ENCODE data around the gene CTBP1.

The CTBP1 gene

DNA sequence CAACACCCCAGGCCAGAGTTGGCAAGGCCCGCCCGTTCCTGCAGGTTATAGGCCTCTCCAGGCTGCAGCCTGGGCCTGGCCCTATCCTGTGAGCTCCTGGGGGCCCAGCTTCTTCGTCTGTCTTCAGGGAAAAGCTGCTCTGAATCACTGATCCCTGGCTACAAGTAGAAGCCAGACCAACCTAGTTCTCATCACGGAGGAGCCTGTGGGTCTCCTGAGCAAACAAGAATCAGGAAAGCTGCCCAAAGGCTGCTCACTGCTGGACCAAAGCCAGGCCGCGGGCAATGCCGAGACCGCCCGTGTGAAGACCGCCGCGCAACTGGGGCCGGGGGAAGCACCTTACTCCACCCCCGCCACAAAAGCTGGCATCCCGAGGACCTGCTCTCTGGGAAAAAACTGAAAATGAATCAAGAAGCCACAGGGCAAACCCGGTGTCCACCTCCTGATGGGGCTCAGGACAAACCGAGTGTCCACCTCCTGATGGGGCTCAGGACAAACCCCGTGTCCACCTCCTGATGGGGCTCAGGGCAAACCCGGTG is 12.8 kb downstream of the CTBP1 start:
- DNase-seq, result no peak

DNA sequence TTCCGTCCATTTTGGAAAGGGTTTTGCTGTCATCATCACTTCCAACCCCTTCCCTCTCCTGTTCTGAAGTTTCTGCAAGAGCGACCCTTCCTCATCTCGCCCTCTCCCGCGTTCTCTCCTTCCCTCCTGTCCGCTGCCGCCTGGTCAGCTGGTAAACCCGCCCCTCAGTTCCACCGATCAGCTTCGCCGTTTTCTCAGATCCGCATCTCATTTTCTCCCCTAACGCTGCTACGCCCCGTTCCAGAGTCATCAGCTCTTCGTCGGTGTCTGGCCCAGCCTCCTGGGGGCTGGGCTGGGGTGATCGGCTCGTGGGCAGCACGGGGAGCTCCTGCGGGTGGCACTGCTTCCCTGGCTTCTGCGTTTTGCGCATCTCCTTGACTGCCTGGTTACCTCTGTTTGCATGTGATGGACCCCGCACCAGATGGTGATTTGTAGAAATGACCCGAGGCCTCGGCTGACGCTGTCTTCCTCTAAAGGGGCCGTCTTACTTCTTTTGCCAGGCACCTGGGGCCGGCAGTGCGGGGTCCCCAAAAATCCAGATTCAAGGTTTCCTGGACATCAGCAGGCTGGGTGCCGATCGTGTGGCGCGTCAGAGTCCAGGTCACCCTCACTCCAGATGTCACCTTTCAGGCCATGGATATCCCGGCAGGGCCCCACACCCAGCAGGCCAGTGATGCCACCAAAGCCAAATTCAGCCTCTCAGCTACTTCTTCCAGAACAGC is 13.4 kb downstream of the CTBP1 start:
- no peak for DNase-seq

DNA sequence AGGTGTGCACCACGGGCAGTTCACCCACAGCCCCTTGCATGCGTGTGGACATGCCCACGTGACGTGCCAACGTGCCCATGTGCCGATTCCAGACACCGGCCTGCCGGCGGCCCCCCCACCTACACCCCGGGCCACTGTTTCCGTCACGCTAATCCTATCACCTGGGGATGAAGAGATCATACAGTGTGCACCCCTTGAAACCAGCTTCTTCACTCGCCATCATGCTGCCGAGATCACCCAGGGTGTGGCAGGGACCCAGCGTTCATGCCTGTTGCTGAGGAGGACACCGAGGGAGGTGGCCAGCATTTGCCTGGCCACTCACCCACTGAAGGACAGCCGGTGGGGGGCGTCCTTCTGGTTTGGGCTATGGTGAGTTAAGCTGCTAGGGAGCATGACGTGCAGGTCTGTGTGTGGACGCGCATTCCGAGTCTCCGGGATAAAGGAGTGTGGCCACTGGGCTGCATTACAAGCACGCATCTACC is 14.1 kb downstream of the CTBP1 start:
- no peak for DNase-seq

DNA sequence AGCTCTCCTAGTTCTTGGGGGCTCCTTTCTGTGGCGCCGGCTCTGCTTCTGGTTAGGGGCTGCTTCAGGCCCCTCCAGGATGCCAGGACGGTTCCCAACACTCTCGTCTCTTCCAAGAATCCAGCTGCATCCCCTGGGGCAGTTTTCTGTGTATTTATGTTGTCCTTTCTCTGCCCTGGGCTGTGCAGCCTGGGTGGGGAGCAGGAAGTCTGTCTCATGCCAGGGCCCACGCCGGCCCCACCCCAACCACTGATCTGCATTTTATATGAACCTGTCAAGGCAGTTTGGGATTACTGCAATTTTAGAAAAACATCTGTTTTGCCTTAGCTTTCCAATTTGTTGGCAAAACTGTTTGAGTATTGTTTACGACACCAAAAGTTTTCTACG is 14.6 kb downstream of the CTBP1 start:
- DNase-seq, result no peak

DNA sequence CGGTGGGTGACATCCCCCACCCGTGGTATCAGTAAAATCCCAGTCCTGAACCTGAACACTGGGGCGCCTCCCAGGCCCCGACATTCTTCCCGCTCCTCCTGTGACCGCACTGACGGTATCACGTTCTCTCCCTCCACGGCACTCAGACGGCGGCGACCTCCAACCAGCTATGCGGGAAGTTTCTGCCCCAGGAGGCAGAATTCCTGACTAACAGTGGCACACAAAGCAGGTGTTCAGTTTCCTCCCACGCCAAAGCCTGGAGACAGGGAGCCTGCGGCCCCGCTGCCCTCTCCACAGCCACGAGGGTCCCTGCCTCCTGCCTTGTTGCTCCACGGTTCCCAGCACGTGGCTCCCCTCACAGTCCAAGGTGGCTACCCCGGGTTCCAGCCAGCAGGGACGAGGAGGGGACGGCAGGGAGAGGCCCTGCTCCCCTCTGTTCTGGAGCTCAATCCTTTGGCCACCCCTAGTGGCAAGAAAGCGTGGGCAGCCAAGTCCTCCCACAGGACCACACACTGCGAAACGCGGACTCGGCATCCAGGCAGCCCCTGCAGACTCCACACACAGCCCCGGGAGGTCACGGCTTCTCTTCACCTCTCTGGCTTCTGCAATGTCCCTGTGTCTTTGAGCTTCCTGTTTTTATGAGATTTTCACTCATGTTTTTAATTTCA is 15.2 kb downstream of the CTBP1 start:
- DNase-seq, result no peak

DNA sequence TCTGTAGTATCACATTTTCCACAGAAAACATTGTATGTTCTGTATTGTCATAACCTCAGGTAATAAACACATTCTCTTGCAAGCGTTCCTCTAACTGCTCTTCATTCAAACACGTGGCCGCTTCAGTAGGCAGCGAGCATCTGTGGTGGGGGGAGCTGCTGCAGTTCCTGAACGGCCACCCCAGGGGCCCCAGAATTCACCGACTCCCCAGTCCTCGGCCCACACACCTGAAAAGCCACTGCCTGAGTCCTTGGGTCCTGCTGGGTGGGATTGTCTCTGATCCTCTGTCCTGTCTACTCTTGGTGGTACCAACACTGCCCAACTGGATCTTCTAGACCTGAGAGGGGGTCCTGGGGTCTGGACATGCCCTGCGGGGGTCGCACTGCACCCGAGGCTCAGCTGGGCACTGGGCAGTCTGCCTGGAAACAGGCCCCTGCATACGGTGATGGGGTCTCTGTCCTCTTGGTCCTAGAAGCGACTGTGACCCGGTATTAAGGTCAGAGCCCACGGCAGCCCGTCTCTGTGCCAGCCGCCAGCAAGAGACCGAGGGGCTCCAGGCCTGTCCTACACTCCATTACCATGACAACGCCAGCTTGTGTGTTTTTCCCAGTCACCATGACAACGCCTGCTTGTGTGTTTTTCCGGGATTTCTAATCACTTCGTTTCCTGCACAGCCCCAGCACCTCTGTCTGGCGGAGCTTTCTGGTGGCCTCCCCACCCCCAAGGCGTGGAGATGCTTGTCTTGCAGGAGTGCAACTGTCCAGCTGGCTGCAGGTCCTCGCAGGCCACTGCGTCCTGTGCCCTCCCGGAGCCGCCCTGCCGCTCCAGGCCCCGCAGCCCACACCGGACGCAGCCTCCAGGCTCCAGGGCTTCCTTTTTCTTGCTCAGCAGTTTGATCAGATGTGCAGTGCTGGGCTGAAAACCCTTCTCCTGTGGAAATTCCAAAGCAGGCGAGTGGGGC is 16.0 kb downstream of the CTBP1 start:
- no peak for DNase-seq

DNA sequence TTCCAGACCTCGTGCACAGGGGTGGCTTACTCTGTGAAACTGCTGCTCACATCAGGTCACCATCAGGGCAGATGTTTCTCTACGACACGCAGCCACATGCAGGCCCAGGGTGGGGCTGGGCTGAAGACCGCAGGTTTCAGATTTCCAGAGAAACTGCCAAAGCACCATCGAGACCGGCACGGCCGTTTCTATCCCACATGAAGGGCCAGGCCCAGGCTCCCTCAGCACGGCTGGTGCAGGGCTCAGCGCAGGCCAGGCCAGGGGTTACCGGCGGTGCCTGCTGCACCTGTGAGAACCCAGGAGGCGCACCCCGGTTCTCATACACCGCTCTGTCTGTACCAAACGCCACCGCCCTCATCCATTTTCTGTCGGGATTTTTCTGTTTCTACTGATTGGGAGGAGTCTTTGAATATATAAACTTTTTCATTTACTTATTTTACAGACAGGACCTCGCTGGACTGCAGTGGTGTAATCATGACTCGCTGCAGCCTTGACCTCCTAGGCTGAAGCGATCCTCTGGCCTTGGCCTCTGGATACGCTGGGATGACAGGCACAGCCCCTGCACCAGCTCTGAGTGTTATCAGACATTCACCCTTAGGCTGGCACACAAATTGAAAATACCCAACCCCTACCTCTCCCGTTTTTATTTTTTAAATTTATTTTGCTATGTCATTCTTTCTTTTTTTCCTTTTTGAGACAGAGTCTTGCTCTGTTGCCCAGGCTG is 17.1 kb downstream of the CTBP1 start:
- DNase-seq, result no peak

DNA sequence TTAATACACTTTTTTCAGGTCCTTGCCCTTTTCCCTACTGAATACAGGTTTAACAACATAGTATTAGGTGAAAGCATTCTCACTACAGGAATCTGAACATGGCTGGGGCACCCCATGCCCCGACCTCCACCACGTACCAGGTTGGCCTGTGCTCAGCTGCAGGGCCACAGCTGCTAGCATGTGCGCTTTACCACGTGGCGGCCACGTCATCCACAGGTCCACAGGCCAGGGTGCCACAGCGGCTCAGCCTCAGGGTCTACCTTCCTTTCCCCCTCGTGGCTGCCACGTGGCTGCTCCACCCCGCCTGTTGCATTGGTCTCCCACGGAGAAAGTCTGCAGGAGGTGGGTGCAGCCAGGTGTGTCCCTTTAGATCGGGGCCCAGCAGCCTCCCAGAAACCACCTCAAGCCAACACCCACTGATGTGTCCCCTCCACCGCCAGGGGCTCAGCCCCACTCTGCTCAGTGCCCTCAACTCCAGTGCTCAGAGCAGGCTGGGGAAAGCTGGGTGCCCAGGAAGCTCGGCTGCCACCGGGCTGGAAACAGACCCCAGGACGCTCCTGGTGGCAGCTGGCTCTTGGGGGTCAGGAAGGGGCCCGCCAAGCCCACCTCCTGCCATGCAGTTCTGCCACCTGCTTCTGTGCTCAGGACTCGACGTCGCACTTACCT is 17.8 kb downstream of the CTBP1 start:
- DNase-seq, result no peak

DNA sequence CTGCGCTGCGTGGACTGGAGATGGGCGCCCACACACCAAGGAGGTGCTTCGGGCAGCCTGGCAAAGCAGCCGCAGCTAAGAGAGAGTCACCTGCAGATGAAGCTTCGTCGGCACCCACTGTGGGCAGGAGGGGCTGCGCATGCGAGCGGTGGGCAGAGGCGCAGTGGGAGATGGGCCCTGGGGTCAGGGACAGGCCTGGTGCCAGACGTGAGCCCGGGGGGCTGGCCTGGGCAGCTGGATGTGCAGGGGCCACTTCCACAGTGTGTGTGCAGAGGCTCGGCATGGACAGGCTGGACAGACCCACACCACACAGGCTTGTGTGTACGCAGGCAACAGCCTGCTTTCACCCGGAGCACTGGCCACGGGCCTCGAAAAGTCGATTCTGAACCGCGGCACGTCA is 18.6 kb downstream of the CTBP1 start:
- no peak for DNase-seq

DNA sequence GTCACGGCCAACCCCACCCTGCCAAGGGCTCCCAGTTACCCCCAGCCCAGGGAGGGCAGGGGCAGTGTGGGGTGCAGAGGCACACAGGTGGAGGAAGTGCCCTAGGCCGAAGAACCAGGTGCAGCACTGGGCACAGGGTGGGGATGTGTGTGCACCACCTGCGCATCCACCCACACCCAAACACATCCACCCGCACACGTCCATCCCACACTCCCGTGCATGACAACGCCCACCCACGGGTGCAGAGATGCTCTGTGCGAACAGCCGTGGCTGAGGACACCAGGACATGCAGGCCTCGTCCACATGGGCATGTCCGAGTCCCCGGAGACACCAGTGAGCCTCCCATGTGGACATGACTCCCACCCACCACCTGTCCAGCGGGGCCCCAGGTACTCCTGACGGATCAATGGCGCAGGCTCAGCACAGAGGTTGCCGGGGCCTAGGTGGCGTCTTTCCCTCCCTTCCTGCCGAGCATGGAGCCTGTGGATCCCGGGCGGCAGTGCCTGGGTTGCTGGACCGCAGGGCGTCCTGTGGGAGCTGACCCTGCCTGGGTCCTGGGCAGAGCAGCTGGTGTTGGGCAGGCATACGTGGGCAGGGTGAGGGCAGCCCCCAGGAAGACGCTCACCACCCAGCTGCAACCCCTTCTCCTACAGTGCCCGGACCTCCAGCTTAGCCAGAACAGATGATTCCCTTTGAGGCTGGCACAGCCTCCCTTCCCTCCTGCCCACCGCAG is 19.6 kb downstream of the CTBP1 start:
- no peak for DNase-seq

DNA sequence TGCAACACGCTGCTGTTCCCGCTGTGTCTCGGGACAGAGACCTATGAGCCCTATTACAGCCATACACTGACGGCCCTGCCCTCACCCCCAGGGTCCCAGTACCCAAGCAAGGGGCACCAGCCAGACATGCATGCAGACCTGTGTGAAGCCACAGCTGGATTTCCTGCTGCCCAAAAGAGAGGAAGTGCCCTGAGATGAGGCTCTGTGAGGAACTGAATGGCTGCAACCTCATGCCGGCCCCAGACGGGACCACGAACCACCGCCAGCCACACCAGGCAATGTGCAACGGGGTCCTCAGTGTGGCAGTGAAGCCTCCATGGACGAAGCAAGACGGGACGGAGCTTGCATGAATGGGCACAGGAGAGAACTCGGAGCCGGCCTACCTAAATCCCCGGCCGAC is 21.1 kb downstream of the CTBP1 start:
- DNase-seq, result no peak

DNA sequence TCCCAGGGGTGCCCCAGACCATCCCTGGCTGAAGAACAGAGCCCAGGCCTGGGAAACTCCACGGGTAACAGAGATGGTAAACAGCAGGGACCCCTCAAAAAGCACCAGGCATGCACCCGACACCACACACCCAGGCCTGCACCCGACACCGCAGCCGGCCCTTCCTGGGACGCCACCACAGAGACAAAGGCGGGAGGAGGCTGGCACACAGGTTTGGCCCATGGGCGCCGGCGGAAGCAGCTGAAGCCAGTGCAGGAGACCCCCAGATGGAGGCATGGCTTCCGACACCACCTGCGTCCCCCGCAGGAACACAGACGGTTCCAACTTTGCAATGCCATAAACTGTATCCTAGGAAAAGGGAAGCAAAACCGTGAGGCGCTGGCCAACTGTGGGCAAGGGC is 22.3 kb downstream of the CTBP1 start:
- DNase-seq, result no peak

DNA sequence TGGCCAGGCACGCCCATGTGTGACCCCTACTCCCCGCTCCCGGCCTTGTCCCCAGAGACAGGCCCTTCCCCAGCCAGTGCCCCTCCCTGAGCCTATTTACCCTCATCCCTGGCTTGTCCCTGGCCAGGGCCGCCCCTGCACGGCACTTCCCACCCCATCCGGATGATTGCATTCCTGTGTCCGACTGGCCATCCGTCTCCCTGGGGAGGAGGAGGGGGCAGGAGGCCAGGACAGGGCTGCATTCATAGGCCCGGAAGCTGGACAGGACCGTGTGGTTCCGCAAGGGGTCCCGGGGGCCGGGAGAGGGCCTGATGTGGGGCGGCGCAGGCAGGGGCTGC is 22.8 kb downstream of the CTBP1 start:
- DNase-seq, result no peak

DNA sequence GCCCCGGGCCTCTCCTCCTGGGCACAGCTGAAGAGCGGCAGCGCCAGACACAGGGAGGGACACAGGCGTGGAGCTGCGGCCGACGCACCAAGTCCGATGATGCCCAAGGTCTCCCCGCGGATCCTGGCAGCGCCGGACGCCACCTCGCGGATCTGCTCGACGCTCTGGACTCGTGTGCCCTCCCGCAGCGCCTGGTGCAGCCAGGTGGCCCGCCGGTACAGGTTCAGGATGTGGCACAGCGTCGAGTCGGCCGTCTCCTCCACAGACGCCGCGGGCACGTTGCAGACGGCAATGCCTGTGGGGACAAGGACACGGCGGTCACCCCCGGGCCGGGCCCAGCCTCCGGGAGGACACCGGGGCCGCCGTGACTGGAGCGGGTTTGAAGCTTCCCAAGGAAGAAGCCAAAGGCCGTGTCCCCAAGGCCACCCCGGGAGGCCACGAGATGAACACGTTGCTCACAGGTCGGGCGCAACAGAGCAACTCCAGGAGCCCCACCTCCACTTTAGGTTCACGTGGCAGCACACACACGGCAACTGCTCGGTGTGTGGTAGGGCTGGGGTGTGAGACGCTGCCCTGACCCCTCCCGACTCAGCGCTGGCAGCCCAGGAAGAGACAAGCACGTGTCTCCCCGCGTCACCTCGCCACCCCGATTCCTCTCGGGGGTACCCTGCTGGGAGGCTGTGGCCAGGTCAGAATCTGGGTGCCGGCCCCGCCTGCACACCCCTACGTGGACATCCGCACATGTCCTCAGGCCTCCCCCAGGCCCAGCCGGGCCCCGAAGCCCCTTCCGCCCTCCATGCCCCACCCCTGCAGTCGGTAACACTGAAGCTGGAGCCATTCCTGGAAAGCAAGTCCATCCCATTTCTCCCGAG is 23.4 kb downstream of the CTBP1 start:
- DNase-seq, result no peak

DNA sequence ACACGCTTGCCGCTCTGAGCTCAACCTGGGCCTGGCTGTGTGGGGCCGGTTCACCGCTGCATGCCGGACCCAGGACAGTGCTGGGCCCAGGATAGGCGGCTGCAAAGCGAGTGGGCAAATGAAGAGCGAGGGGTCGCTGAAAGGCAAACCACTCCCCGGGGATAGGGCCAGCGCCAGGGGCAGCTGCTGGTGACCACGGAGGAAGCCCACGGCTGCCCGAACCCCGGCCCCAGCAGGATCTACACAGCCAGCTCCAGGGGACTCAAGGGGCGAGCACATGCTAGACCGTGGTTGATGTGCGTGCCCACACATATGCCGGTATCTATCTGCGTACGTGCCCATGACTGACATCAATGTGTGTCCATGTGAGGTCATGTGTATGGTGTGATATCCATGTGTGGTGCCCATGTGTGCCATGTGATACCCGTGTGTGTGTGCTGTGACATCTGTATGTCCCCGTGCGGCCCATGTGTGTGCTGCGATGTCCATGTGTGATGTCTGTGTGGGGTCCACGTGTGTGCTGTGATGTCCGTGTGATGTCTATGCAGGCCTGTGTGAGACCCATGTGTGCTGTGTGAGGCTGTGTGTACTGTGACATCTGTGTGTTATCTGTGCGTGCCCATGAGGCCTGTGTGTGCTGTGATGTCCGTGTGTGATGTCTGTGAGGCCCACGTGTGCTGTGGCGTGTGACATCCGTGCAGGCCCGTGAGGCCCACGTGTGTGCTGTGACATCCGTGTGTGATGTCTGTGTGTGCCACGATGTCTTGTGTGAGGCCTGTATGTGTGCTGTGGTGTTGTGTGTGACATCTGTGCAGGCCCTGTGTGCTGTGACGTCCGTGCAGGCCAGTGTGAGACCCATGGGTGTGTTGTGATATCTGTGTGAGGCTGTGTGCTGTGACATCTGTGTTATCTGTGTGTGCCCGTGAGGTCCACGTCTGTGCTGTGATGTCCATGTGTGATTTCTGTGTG is 24.8 kb downstream of the CTBP1 start:
- no peak for DNase-seq

DNA sequence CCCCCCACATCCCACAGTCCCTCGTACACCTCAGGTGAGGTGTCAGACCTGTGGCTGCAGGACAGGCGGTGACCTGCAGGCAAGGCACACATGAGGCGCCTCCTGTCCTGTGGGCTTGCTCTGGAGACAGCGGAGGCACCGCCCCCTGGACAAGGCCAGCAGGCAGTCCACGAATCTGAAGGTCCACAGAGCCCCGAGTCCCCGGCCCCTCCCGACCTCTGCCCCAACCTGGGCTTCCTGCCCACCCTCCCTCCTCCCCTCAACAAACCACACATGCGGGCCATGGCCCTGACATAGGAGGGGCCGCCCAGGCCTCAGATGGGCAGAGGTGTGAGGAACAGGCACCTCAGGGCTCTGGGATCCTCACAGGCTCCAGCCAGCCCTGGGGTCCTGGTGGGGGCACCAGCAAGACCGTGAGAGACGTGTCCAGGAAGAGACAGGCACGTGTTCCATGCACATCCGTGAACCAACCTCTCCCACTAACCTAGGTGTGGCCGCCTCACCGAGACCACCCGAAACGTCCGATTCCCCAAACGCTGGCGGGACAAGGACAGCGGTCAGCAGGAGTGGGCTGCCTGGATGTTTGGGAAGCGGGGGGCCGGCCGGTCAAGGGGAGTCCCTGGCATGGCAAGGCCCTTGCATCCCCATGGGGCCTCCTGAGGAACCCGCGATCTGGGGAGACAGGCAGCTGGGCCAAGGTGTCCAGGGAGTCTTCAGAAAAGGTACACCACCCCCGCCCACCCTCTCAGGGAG is 25.8 kb downstream of the CTBP1 start:
- DNase-seq, result no peak

DNA sequence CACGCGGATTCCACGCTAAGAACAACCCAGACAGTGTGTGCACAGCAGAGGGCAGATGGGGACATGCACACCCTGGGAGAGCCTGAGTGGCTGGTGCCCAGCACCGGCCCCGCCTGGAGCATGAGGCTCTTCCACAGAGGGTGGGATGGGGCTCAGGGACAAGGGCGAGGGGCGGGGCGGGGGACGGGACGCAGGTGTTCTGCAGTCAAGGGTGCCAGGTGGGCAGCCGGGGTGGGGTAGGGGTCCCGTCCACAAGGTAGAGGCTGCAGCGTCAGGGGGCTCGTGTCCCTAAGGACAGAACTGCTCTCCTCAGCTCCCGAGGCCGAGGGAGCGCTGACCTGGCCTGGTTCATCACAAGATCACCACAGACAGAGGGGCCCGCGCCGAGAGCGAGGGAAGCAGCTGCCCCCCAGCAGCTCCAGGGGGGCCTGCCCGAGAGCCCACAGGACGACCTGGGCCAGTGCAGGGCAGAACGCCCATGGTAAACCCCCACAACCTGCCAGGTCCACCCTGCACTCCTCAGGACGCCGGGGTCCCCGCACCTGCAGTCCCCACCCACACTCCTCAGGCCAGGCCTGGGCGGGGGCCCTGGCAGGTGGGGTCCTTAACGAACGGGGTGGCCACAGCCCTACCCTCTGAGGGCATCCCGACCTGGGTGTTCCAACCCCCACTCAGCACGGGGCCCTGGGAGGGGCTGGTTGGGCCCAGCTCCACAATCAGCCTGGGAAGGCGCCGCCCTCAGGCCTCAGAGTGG is 26.7 kb downstream of the CTBP1 start:
- no peak for DNase-seq

Data from activated CD4-positive, alpha-beta T cell treated with anti-CD3 and anti-CD28 coated beads for 1 hour (primary cell).